ENCODE data around the gene UNC119.

Gene UNC119

DNA sequence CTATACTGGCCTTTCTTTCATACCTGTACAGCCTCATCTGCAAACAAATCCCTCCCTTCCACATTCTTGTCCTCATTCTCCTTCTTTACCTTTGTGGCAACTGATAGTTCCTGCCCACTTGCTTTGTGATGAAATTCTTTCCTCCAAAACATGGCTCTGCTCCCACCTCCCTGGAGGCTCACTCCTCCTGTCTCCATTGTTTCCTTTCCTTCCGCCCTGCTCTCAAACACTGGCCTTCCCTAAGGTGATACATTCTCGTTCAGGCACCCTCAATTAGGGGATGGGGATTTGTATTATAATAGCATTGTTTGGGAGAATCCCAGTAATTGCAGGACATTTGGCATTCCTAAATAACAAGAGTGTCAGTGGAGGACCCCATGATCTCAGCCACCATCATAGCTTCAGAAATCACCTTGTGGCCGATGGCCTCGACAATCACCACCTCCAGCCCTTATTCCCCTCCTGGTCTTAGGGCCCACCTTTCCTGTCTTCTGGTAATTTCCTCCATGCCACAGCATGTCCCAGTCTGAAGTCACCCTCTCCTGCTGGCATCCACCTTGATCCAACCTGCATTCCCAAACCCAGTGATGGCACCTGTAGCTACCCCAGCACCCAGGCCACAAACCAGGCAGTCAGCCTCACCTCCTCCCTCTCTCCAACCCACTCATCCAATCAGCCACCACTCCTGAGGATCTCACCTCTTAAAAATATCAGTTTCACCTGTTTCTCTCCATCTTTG is 7.9 kb downstream of the UNC119 start:
- no peak for DNase-seq (ENCODE audit: low read depth)

DNA sequence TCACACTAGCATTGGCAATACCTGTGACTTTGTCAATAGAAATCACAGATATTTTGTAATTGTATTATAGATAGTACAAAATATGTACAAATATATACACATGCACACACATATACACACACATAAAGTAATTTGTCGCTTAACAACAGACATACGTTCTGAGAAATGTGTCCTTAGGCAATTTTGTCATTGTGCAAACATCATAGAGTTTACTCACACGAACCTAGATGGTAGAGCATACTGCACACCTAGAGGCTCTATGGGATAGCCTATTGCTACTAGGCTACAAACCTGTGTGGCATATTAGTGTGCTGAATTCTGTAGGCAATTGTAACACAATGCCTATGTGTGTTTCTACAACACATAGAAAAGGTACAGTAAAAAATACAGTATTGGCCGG is 11.0 kb downstream of the UNC119 start:
- DNase-seq (ENCODE audit: low read depth), result no peak

DNA sequence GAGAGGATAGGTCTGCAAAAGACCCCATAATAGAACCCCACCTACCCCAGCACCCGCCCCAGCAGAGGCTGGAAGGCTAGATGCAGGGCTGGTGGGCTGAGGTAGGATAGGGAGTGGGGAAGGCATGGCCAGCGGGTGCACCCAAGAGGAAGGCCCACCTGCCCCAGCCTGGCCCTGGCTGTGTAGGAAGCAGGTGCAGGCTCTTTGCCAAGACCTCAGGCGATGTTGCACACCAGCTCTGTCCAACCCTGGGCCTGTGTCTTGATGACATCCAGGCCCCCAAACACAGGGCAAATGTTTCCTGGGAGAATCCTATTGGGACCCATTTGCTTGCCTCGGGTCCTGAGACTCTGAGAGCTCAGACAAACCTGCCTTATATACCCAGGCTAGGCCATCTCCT is 12.2 kb downstream of the UNC119 start:
- DNase-seq (ENCODE audit: low read depth), result no peak

DNA sequence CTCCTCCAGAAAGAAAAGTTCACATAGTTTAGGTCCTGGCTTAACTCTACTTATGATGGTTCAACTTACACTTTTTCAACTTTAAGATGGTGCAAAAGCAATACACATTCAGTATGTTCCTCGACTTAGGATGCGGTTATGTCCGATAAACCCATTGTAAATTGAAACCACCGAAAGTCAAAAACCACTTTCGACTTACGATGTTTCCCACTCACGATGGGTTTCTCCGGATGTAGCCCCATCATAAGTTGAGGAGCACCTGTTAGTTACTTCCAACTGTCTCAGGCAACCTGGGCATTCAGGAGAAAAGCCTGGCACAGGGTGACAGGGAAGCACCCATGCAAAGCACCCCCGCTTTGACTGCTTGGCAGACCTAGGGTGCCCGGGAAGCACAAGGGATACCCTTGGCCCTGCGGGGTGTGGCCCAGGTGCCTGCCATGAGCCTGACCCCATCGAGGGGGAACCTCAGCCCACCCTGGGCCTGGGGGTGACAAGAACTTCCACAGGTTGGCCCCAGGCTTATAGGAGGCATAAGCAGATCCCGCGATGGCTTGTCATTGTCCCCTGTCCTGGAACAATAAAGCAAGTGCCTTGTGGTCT is 14.0 kb downstream of the UNC119 start:
- no peak for DNase-seq (ENCODE audit: low read depth)

DNA sequence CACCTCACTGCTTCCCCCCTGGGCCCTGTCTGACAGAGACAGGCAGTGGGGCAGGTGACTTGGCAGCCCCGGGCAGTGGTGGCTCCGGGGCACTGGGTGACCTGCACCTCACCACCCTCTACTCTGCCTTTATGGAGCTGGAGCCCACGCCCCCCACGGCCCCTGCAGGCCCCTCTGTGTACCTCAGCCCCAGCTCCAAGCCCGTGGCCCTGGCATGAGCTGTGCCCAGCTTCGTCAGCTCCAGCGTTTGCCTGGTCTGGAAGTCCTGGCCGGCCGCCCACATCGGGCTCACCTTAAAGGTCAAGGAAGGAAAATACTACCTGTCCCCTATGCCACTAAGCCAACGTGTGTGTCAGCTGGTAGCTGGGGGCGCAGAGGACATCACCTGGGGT is 15.2 kb downstream of the UNC119 start:
- no peak for DNase-seq (ENCODE audit: low read depth)

DNA sequence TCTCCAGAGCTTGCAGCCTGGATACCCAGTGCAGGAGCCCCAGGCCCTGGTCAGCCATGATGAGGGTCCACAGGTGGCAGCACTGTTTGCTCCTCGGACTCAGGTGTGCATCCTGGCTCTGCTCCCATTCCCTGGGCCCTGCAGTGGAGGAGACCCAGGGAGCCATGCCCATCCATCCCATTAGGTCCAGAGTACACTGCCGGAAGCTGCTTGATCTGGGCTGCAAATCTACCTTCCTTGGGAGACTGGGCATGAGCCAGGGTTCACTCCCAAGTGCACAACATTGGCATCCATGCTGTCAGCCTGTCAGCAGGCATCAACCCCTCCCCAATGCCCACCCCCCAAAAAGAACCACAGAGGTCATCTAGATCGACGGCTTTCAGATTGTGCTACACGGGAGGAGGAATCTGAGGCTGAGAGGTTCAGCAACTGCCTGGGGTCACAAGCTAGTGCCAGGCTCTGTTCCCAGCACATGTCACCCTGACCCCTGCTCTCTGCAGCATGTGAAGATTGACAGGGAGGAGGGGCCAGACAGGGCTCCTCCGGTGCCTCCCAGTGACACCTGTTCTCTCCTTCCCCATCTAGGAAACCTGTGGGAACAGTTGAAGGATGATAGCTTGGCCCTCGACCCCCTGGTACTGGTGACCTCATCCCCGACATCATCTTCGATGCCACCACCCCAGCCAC is 15.7 kb downstream of the UNC119 start:
- DNase-seq (ENCODE audit: low read depth), result no peak

DNA sequence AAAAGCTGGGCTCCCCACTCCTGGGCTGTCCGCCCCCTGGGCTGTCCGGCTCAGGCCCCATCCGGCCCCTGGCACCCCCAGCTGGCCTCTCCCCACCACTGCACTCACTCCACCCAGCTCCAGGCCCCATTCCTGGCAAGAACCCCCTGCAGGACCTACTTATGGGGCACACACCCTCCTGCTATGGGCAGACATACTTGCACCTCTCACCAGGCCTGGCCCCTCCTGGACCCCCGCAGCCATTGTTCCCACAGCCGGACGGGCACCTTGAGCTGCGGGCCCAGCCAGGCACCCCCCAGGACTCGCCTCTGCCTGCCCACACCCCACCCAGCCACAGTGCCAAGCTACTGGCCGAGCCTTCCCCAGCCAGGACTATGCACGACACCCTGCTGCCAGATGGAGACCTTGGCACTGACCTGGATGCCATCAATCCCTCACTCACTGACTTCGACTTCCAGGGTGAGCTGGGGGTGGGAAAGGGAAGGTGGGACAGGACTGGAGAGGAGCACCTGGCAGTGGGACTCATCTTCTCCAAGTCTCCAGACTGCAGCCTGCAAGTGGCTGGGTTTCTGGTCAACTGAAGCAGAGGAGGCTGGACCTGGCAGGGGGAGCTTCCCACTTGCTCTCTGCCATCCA is 17.6 kb downstream of the UNC119 start:
- no peak for DNase-seq (ENCODE audit: low read depth)

DNA sequence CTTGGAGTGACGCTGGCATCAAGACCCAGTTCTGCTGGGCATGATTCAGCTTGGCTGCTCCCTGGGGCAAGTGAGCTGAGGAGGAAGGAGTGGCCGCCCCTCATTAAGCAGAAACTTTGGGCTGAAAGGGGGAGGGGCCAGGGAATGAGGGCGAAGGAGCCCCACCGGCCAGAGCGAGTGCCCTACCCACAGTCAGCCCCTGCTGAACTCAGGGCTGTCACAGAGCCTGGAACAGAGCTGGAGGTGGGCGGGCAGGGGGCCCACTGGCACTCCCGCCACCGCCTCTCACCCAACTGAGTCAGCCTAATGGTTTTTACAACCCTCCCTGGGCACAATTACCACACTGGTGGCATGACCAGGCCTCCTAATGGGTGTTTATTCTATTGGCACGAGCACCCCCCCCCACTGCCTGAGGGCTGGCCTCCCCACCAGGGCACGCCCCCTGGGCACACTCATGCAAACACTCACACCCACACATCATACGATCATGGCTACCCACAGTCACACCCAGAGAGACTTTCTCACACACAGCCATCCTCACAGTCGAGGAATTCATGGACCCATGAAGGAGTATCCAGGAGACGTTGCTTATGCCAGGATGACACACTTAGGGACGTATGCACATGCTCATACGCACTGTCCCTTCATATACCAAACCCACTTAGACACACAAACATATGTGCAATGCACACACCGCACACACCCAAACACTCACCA is 19.2 kb downstream of the UNC119 start:
- DNase-seq (ENCODE audit: low read depth), result no peak

DNA sequence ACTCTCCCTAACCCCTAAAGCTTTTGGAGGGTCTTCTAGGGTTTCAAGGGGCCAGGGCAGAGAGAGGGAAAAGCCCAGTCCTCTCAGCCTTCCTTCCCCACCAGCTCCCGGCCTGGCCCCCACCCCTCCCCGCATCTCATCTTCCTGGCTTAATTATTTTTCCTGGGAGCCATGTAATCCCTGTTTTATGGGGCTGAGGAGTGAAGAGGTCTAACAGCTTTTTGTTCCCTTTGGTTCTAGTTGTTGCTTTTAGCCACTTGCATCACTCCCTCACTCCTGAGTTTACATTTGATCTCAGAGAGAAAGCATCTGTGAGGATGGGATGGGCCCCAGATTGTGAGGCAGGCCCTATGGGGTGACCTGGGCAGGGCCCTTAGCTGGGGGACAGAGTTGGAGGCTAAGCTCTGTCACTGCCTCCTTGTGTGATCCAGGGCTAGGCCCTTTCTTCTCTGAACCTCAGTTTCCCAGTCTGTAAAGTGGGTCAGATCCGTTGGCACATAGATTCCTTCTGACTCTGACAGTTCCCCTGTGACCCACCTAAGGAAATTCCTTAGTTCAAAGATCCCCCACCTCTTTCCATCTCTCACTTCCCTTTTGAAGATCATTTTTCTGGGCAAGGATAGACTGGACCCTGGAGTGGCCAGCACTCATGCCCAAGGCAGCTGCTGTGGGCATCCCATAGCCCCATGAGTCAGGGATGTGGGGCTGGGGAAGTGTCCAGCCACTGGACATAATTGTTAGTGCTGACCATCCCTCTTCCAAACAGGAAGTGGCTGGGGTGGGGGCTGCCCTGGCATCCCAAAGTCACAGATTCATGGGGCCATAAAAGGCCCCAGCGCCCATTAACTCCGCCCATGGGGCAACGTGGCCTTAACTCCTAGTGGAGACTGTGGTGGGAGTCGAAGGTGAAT is 20.1 kb downstream of the UNC119 start:
- DNase-seq (ENCODE audit: low read depth), result no peak

DNA sequence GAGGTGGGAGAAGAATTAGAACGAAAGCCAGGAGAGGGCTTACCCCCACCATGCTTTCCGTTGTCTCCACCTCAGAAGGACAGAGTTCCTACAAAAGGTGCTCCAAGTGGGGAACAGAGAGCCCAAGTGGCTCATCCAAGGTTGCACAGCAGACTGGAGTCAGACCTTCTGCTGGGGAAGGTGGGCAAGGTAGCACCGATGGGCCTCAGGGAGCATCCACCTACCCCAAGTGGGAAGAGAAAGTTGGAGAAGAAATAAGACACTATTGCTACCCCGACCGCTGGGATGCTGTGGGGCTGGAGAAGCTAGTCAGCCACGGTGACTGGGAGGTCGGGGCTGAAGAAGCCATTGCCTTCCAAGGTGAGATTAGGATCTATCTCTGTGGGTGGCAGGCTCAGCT is 21.5 kb downstream of the UNC119 start:
- DNase-seq (ENCODE audit: low read depth), result no peak

DNA sequence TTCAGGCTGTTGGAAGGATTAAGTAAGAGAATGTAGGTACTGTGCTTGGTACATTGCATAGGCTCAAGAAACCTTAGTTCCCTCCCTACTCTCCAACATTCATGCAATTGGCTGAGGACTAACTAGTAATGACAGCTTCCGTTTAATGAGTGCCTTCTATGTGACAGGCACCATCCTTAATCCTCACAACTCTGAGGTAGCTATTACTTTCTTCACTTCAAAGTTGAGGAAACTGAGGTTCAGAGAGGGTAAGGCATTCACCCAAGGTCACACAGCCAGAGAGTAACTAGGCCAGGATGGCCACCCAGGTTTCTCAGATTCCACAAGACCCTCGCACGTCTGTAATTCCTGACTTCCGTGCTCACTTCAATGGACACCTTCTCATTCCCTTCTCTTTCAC is 22.2 kb downstream of the UNC119 start:
- no peak for DNase-seq (ENCODE audit: low read depth)

DNA sequence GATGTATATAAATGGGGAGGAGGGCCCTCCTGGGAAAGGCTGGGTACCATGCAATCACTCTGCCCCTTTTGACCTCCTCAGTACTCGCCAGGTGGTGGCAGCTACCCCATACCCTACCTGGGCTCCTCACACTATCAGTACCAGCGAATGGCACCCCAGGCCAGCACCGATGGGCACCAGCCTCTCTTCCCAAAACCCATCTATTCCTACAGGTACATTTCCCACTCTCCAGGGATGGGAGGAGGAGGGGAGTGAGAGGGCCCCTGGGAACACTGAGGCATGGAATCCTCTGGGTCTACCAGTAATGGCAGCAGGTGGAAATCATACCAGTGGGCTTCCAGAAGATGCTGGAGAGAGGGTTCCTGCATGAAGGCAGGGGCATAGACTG is 23.4 kb downstream of the UNC119 start:
- DNase-seq (ENCODE audit: low read depth), result no peak

DNA sequence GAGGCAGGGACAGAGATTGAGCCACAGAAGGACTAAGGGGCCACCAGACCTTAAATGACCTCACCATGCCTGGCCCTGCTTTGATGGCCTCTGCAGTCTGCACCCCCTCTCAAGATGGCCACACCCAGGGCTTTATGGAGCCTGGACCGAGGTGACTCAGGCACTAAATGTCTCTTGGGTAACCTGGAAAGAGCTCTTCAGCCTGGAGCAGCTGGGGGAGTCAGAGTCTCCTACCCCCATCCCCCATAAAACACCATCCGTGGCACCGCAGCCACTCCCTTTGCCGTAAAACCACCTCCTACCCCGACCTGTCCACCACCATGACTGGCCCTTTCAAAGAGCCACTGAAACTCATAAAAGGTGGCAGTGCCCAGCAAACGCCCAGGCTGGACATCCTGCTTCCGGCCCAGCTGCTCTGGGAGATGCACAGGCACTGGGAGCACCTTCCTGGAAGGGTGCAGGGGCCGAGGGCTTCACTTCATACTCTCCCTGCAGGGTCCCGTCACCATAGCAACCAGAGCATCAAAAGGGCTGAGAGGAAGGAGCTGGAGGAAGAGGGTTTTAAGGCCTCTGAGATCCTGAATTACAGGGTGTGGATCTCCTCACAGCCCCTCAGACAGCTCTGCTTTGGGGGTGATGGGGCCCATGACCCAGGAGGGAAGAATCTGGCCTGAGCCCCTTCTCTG is 24.0 kb downstream of the UNC119 start:
- no peak for DNase-seq (ENCODE audit: low read depth)

DNA sequence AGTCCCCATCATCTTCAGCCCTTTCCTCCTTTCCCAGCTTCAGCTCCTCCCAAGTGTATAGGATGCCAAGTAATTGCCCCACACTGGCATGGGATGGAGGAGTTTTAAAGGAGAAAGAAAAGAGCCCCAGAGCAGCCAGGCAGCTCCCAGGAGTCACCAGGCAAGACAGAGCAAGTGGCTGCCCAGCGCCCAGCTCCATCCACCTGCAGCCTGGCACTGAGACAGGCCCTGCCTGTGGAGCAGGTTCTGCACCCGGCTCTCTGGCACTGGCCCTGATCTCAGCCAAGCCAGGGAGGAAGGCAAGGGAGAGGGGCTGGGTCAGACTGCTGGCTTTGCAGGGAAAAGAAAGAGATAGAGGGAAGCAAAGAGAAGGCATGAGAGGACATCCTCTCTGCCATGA is 24.6 kb downstream of the UNC119 start:
- DNase-seq (ENCODE audit: low read depth), result no peak

DNA sequence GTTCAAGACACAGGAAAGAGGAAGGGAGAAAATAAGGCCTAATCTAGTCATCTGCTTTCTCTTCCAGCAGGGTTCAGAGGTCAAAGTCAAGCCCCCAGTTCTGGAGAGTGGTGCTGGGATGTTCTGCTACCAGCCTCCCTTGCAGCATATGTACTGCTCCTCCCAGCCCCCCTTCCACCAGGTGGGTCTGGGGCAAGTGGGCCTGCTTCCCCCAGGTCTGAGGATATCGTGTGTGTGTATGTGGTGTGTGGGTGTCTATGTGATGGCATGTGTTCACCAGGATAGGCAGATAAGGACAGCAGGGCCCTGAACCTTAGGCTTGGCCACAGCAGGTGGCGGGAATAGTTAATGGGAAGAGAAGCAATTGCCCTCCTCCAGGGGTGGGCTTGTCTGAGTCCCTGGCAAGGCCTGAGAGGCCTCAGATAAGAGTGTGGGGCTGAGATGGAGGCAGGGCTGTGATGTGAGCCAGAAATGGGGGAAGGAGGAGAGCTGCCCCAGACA is 25.2 kb downstream of the UNC119 start:
- DNase-seq (ENCODE audit: low read depth), result no peak

DNA sequence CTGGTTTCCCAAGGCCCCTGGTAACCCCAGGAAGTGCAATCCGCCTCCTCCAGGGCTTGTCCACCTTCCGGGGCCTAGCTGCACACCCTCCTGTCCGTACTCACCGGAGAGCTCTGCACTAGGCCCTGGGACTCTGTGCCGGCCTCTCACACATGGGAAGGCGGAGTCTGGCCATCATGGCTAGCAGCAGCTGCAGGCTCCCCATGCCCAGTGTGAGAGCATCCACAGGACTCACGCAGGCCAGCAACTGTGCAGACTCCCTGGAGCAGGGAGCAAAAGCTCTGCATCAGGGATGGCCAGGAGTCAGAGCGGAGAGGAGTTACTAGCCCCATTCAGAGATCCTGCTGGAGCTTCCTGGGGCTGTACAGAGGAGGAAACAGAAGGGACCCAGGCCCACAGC is 26.0 kb downstream of the UNC119 start:
- no peak for DNase-seq (ENCODE audit: low read depth)

DNA sequence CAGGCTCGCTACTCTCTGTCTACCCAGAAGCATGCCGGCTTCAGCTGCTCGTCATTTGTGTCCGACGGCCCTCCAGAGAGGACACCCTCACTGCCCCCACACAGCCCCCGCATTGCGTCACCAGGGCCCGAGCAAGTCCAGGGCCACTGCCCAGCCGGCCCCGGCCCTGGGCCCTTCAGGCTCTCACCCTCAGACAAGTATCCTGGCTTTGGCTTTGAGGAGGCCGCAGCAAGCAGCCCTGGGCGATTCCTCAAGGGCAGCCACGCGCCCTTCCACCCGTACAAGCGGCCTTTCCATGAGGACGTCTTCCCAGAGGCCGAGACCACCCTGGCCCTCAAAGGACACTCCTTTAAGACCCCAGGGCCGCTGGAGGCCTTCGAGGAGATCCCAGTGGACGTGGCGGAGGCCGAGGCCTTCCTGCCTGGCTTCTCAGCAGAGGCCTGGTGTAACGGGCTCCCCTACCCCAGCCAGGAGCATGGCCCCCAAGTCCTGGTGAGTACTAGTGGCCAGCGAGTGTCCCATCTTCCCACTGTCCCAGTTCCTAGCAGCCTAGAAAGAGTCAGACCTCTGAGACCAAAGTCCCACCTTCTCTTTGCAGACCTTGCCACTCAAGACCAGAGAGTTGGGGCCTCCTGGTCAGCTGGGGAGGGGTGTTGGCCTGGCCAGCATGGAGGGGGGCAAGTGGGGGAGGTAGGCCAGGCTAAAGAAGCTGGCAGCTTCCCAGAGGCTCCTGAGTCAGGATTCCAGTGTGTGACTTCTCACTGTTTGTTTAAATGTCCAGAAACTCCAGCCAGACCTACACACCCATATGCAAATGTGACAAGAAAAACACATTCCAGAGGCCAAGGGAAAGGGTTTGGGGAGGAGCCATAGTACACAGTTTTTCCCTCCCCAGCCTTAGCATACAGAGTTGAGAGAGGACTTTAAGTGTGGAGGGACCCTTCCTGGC is 27.7 kb downstream of the UNC119 start:
- DNase-seq (ENCODE audit: low read depth), result peak; percentile 30

DNA sequence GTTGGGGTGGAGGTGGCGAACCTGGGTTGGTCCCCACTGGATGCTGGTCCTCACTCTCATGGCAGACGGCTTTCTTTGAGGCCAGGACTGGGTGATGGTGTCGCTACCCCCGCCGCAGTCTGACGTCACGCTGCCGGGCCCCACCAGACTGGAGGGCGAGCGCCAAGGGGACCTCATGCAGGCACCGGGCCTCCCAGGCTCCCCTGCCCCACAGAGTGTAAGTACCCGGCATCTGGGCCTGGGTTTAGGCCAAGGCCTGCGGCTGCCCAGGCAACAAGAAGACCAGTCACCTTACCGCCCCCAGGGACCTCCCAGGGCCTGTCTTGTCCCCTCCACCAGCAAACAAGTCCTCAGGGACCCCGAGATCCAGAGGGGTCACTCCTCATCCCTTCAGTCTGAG is 28.5 kb downstream of the UNC119 start:
- DNase-seq (ENCODE audit: low read depth), result no peak

DNA sequence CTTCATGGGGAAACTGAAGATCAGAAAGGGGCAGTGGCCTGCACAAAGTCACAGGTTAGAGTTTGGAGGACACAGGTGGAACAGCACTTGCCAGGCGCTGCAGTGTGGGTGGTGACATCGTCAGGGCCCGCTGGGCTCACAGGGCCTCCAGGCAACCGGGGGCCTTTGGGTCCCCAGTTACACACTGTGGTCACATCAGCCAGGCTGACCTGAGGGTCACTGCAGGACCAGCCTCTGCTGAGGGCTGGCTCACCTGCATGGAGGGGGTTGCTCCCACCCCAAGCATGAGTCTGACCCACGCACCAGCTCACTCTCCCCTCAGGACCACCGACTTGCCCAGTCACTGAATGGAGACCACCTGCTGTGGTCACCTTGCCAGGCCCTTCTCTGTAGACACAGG is 29.2 kb downstream of the UNC119 start:
- DNase-seq (ENCODE audit: low read depth), result no peak

Data from non-pigmented ciliary epithelial cell (primary cell).